MM.1S (cell line): ENCODE results near the gene ITGB3.

Experiments used
- DNase-seq: peaks from one replicate; pipeline ENCODE4 v3.0.0-alpha.2; 2015
- H2AFZ ChIP-seq: fragments of 300-600 bp; sonication (generic); 2 replicates; pipeline ENCODE4 v1.6.0; 2016; ENCODE audit warnings: antibody characterized with exemption, low read length
- H3F3A ChIP-seq: fragments of 300-600 bp; sonication (generic); 2 replicates; pipeline ENCODE4 v1.6.1; 2016; ENCODE audit warnings: mild to moderate bottlenecking, antibody characterized with exemption, low read length, moderate library complexity, mixed read lengths; ENCODE audit not compliant: insufficient read depth
- H3K27ac ChIP-seq: fragments of 300-600 bp; sonication (generic); 2 replicates; pipeline ENCODE4 v1.5.1; 2016; ENCODE audit warnings: mild to moderate bottlenecking, low read length
- H3K27me3 ChIP-seq: fragments of 300-600 bp; sonication (generic); replicated peaks from 2 replicates; pipeline ENCODE4 v1.6.0; 2016; ENCODE audit warnings: low read length; ENCODE audit not compliant: insufficient read depth
- H3K36me3 ChIP-seq: fragments of 300-600 bp; sonication (generic); replicated peaks from 2 replicates; pipeline ENCODE4 v1.6.1; 2016; ENCODE audit warnings: mild to moderate bottlenecking, low read length, mixed read lengths; ENCODE audit not compliant: insufficient read depth
- H3K4me1 ChIP-seq: fragments of 300-600 bp; sonication (generic); 2 replicates; pipeline ENCODE4 v1.6.1; 2016; ENCODE audit warnings: low read length, mixed read lengths
- H3K4me2 ChIP-seq: fragments of 300-600 bp; sonication (generic); 2 replicates; pipeline ENCODE4 v1.6.0; 2016; ENCODE audit warnings: low read depth, low read length
- H3K4me3 ChIP-seq: fragments of 300-600 bp; sonication (generic); 2 replicates; pipeline ENCODE4 v1.5.1; 2016; ENCODE audit warnings: low read length, mixed read lengths
- H3K79me2 ChIP-seq: fragments of 300-600 bp; sonication (generic); 2 replicates; pipeline ENCODE4 v1.6.1; 2016; ENCODE audit warnings: mixed run types, low read length, mixed read lengths
- H3K9ac ChIP-seq: fragments of 300-600 bp; sonication (generic); 2 replicates; pipeline ENCODE4 v1.6.1; 2016; ENCODE audit warnings: low read length, mixed read lengths
- H3K9me2 ChIP-seq: fragments of 300-600 bp; sonication (generic); replicated peaks from 2 replicates; pipeline ENCODE4 v1.6.1; 2016; ENCODE audit warnings: mild to moderate bottlenecking, low read length, mixed read lengths; ENCODE audit not compliant: insufficient read depth
- H3K9me3 ChIP-seq: fragments of 300-600 bp; sonication (generic); replicated peaks from 2 replicates; pipeline ENCODE4 v1.6.1; 2016; ENCODE audit warnings: mild to moderate bottlenecking, low read length, mixed read lengths; ENCODE audit not compliant: insufficient read depth
- H4K20me1 ChIP-seq: fragments of 300-600 bp; sonication (generic); 2 replicates; pipeline ENCODE4 v1.6.1; 2016; ENCODE audit warnings: mild to moderate bottlenecking, low read length, moderate library complexity, mixed read lengths; ENCODE audit not compliant: insufficient read depth
- EZH2 ChIP-seq: fragments of 300-600 bp; sonication (generic); optimal IDR thresholded peaks from 2 replicates; pipeline ENCODE3; 2017; ENCODE audit warnings: low read depth, mild to moderate bottlenecking, antibody characterized with exemption, low read length, mixed read lengths
- EZH2phosphoT487 ChIP-seq: fragments of 300-600 bp; sonication (generic); IDR thresholded peaks from 2 replicates; pipeline ENCODE4 v1.6.1; 2018; ENCODE audit warnings: antibody characterized with exemption, low read length
- TF ChIP-seq, protein P1 (sequence below): fragments of 300-600 bp; sonication (generic); IDR thresholded peaks from 2 replicates; pipeline ENCODE4 v1.5.1; 2016; ENCODE audit warnings: antibody characterized with exemption, low read length, mixed read lengths

The ITGB3 gene

DNA sequence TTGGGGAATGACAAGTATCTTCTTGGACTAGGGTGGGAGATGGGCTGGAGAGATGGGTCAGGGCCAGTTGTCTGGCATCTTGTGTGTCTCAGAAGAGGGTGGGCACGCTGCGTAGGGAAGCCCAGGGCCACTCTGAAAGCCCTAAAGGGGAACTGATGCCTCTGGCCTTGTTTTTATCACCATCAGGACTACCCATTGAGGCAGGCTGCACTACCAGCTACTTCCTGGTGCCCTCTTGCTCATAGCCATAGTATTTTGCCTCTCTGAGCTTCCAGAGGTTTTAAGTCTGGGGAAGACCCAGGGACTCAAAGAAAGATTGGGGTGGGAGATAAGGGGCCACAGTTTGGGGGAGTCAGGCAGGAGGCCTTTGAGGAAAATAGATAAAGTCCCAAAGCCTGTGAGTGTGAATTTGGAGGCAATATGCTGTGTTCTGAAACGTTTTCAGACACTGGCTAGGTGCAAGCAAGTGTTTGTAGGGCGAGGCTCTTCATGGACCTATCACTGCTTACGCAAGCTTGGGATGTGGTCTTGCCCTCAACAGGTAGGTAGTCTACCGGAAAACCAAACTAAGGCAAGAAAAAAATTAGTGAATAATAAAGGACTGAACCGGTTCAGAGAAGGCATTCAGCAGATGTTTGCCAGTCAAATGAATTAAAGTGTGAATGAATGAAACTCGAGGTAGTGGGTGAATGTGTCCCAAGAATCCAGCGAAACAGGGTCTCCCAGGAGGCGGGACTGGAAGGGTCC, 688 bp upstream of the ITGB3 start:
- Histone ChIP-seq H2AFZ (no peak overlapping the region), H3K4me2 (peak overlapping the region; percentile 45; the same call in 1 of the 2 replicates), H3K4me1 (no peaks in the 10 kb centered on the region), H3K27ac (no peak overlapping the region), H4K20me1 (no peaks in the 10 kb centered on the region), H3K27me3 (peaks cover 5% of the 10 kb centered on the region; the same call in 1 of the 2 replicates), H3K79me2 (no peaks in the 10 kb centered on the region), H3F3A (no peaks in the 10 kb centered on the region), H3K4me3 (0 out of 2 replicates have a peak overlapping the region, but pooled peaks have one; percentile 37), H3K9ac (no peak overlapping the region), H3K9me3 (no peaks in the 10 kb centered on the region), H3K36me3 (no peaks in the 10 kb centered on the region), H3K9me2 (no peaks in the 10 kb centered on the region)
- no peak for DNase-seq
- TF ChIP-seq, protein P1, sequence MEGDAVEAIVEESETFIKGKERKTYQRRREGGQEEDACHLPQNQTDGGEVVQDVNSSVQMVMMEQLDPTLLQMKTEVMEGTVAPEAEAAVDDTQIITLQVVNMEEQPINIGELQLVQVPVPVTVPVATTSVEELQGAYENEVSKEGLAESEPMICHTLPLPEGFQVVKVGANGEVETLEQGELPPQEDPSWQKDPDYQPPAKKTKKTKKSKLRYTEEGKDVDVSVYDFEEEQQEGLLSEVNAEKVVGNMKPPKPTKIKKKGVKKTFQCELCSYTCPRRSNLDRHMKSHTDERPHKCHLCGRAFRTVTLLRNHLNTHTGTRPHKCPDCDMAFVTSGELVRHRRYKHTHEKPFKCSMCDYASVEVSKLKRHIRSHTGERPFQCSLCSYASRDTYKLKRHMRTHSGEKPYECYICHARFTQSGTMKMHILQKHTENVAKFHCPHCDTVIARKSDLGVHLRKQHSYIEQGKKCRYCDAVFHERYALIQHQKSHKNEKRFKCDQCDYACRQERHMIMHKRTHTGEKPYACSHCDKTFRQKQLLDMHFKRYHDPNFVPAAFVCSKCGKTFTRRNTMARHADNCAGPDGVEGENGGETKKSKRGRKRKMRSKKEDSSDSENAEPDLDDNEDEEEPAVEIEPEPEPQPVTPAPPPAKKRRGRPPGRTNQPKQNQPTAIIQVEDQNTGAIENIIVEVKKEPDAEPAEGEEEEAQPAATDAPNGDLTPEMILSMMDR = no peak
- TF ChIP-seq EZH2phosphoT487 (no peak), EZH2 (no peak)

DNA sequence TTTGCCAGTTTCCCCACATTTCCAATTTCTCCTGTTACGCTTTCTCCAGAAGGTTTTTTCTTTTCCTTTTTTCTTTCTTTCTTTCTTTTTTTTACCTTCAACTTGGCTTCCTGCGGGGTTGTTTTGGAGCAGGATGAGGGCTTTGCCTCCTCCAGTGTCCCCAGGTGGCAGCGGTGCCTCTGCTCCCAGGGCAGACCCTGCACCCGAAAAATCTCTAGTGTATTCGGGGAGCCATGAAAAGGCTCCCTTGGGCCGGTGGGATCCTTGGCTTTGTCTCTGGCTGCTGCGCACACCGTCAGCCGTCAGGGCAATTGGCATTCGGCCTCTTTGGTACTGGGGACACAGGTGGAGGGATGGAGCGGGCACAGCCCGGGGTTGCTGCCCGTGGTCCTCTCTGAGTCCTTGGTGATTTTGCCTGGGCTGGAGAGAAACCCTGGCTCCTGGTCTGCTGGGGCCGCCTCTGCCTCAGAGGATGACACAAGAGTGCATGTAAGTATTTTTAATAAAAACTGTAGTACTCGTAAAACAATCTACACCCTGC, 846 bp downstream of the ITGB3 start:
- H3K9me3 ChIP-seq = no peaks in the 10 kb centered on the region
- peak overlapping the region; percentile 91 for H2AFZ ChIP-seq
- no peaks in the 10 kb centered on the region for H3K36me3 ChIP-seq
- H4K20me1 ChIP-seq = no peaks in the 10 kb centered on the region
- no peak for DNase-seq
- peak overlapping the region; percentile 98 for H3K4me2 ChIP-seq
- H3K9ac ChIP-seq = no peak overlapping the region
- no peaks in the 10 kb centered on the region for H3K79me2 ChIP-seq
- peaks cover 5% of the 10 kb centered on the region; the same call in 1 of the 2 replicates for H3K27me3 ChIP-seq
- no peaks in the 10 kb centered on the region for H3K4me1 ChIP-seq
- H3K9me2 ChIP-seq = no peaks in the 10 kb centered on the region
- H3F3A ChIP-seq = no peaks in the 10 kb centered on the region
- H3K27ac ChIP-seq = no peak overlapping the region
- TF ChIP-seq EZH2 = no peak
- TF ChIP-seq EZH2phosphoT487 = no peak
- H3K4me3 ChIP-seq = peak overlapping the region; percentile 71

DNA sequence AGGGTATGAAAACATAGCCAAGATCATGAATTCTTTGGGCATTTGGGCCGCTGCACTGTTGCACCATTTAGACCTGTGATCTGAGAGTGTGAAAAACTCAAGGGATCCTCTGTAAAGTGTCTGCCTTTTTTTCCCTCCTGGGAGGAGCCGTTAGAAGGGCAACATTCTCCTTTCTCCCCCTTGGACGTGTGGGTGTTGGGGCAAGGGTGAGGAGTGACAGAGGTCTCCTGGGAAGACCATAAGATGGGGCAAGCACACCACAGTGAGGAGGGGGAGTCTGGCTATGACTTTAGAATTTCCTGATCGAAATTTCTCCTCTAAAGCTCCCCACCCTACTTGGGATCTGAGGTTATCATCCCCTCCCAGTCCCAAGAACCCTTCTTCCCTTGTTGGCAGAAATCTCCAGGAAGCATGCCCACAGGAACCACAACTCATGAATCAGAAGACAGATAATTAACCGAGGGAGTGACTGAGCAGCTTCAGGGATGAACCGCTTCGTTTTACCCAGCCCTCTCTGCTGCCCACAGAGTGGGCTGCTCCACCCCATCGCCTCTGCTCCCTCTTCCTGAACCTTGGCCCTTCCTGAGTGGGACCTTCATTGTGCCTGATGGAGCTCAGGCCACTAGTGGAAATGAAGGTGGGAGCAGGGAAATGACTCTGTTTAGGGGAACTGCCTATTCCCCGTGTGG, 4.2 kb downstream of the ITGB3 start:
- H3K9me2 ChIP-seq = no peaks in the 10 kb centered on the region
- no peak for DNase-seq
- TF ChIP-seq, protein P1 = no peak
- no peak for TF ChIP-seq EZH2
- TF ChIP-seq EZH2phosphoT487 = no peak
- H3K4me1 ChIP-seq = no peaks in the 10 kb centered on the region
- no peak overlapping the region for H3K9ac ChIP-seq
- H3K27ac ChIP-seq = no peak overlapping the region
- no peak overlapping the region for H3K4me3 ChIP-seq
- no peaks in the 10 kb centered on the region for H3F3A ChIP-seq
- H3K27me3 ChIP-seq = peaks cover 5% of the 10 kb centered on the region; the same call in 1 of the 2 replicates
- no peaks in the 10 kb centered on the region for H4K20me1 ChIP-seq
- no peaks in the 10 kb centered on the region for H3K9me3 ChIP-seq
- no peak overlapping the region for H2AFZ ChIP-seq
- no peaks in the 10 kb centered on the region for H3K36me3 ChIP-seq
- H3K79me2 ChIP-seq = no peaks in the 10 kb centered on the region
- no peak overlapping the region for H3K4me2 ChIP-seq
